ENCODE data around the gene POLN.

The POLN gene

GRCh38 chr4:2241410-2242353 lies at the start of gene POLN, which contains the start of gene HAUS3:
POLN (minus strand) TSS chr4:2242121; CDS start chr4:2229231, 12,890 bp downstream.
HAUS3 (minus strand) TSS chr4:2242121; CDS start chr4:2240946, 1,175 bp downstream.
- DNase-seq = peak; percentile 100

- peak; percentile 80 for DNase-seq
These were observed 49.2 kb upstream of the POLN start for GRCh38 chr4:2290974-2291704.

GRCh38 chr4:2290488-2290887 lies 48.6 kb upstream of the POLN start:
- no peak for DNase-seq

GRCh38 chr4:2289955-2290333 lies 48.0 kb upstream of the POLN start:
- DNase-seq = no peak

GRCh38 chr4:2289311-2289954 lies 47.5 kb upstream of the POLN start:
- DNase-seq = no peak

- DNase-seq = no peak
These were observed 46.2 kb upstream of the POLN start for GRCh38 chr4:2288051-2288541.

- no peak for DNase-seq
These were observed 45.6 kb upstream of the POLN start for GRCh38 chr4:2287594-2287915.

GRCh38 chr4:2286904-2287593 lies 45.1 kb upstream of the POLN start:
- no peak for DNase-seq

GRCh38 chr4:2285613-2286381 lies 43.9 kb upstream of the POLN start:
- no peak for DNase-seq

GRCh38 chr4:2284934-2285612 lies 43.2 kb upstream of the POLN start:
- DNase-seq = no peak

GRCh38 chr4:2284161-2284933 lies 42.4 kb upstream of the POLN start:
- no peak for DNase-seq

GRCh38 chr4:2283199-2283711 lies 41.3 kb upstream of the POLN start:
- DNase-seq = no peak

GRCh38 chr4:2281575-2282343 lies 39.8 kb upstream of the POLN start:
- DNase-seq = peak; percentile 91

GRCh38 chr4:2280531-2281300 lies 38.8 kb upstream of the POLN start:
- peak; percentile 13 for DNase-seq

- no peak for DNase-seq
These were observed 36.0 kb upstream of the POLN start for GRCh38 chr4:2277956-2278355.

GRCh38 chr4:2276581-2277325 lies 34.8 kb upstream of the POLN start:
- DNase-seq = no peak

- DNase-seq = no peak
These were observed 33.8 kb upstream of the POLN start for GRCh38 chr4:2275546-2276251.
